Measurements from ENCODE around the gene RPL38. TPM values are rescaled to one million over a fixed set of nuclear protein-coding genes. Genes with fewer than 3 reads are reported as not detected.

RPL38 gene
- total RNA-seq, 1 experiment from 2014 or later = 3,689 TPM

- TF ChIP-seq CTCF (conservative IDR thresholded peaks at IDR 0.05; ENCODE audit: low read depth, low read length) (no peak), EZH2phosphoT487 (IDR thresholded peaks at IDR 0.05; ENCODE audit: borderline replicate concordance, low read length) (no peak), EZH2 (IDR thresholded peaks at IDR 0.05; ENCODE audit: low read length, unreplicated experiment) (no peak)
- ChIA-PET POLR2A (ENCODE audit: unreplicated experiment) (no interaction called here), CTCF (no interaction called here)
- no peaks in the 10 kb centered on the region for H3K27me3 ChIP-seq (ENCODE audit: low read length)
- H3K9me3 ChIP-seq (ENCODE audit: low read length) = no peaks in the 10 kb centered on the region
- H3K9ac ChIP-seq (ENCODE audit: low read length) = no peak overlapping the region
- no peak overlapping the region for H2AFZ ChIP-seq (ENCODE audit: low read length)
- H3K79me2 ChIP-seq (ENCODE audit: low read length) = no peaks in the 10 kb centered on the region
- ATAC-seq (no peak), DNase-seq (no peak)
- H3K4me3 ChIP-seq (ENCODE audit: low read length) = no peak overlapping the region
- no peak overlapping the region for H3K27ac ChIP-seq (ENCODE audit: low read length)
- H3K9me2 ChIP-seq (replicated peaks; ENCODE audit: low read length) = no peaks in the 10 kb centered on the region
- no peaks in the 10 kb centered on the region for H3K36me3 ChIP-seq (ENCODE audit: low read depth, low read length)
- H3F3A ChIP-seq (ENCODE audit: low read length, unreplicated experiment) = no peaks in the 10 kb centered on the region
- no peaks in the 10 kb centered on the region for H3K4me1 ChIP-seq (ENCODE audit: insufficient read depth, low read length)
- H4K20me1 ChIP-seq (ENCODE audit: low read length) = no peaks in the 10 kb centered on the region
- intact Hi-C loops (cut with micrococcal nuclease) = no loop called here
- no TSS peak for BruUV-seq (replicated peaks)
- H3K4me2 ChIP-seq (ENCODE audit: low read length) = no peak overlapping the region
These were observed 47.6 kb downstream of the RPL38 start for GRCh38 chr17:74251051-74251450.

GRCh38 chr17:74251569-74251968, 48.1 kb downstream of the RPL38 start:
- H3K9me3 ChIP-seq (ENCODE audit: low read length) = no peaks in the 10 kb centered on the region
- H4K20me1 ChIP-seq (ENCODE audit: low read length) = no peaks in the 10 kb centered on the region
- H3F3A ChIP-seq (ENCODE audit: low read length, unreplicated experiment) = no peaks in the 10 kb centered on the region
- ATAC-seq = no peak
- no peak for DNase-seq
- no TSS peak for BruUV-seq (replicated peaks)
- no peaks in the 10 kb centered on the region for H3K27me3 ChIP-seq (ENCODE audit: low read length)
- no peak overlapping the region for H3K4me3 ChIP-seq (ENCODE audit: low read length)
- H3K9me2 ChIP-seq (replicated peaks; ENCODE audit: low read length) = no peaks in the 10 kb centered on the region
- H3K79me2 ChIP-seq (ENCODE audit: low read length) = no peaks in the 10 kb centered on the region
- H3K4me2 ChIP-seq (ENCODE audit: low read length) = no peak overlapping the region
- H3K4me1 ChIP-seq (ENCODE audit: insufficient read depth, low read length) = no peaks in the 10 kb centered on the region
- H3K9ac ChIP-seq (ENCODE audit: low read length) = no peak overlapping the region
- TF ChIP-seq CTCF (conservative IDR thresholded peaks at IDR 0.05; ENCODE audit: low read depth, low read length) = no peak
- no peak for TF ChIP-seq EZH2 (IDR thresholded peaks at IDR 0.05; ENCODE audit: low read length, unreplicated experiment)
- TF ChIP-seq EZH2phosphoT487 (IDR thresholded peaks at IDR 0.05; ENCODE audit: borderline replicate concordance, low read length) = no peak
- no peak overlapping the region for H3K27ac ChIP-seq (ENCODE audit: low read length)
- no peaks in the 10 kb centered on the region for H3K36me3 ChIP-seq (ENCODE audit: low read depth, low read length)
- CTCF ChIA-PET = no interaction called here
- H2AFZ ChIP-seq (ENCODE audit: low read length) = no peak overlapping the region
- intact Hi-C loops (cut with micrococcal nuclease) = no loop called here
- POLR2A ChIA-PET (ENCODE audit: unreplicated experiment) = no interaction called here

- ChIA-PET POLR2A (ENCODE audit: unreplicated experiment) (no interaction called here), CTCF (no interaction called here)
- BruUV-seq (replicated peaks) = no TSS peak
- no peaks in the 10 kb centered on the region for H3K4me1 ChIP-seq (ENCODE audit: insufficient read depth, low read length)
- TF ChIP-seq EZH2phosphoT487 (IDR thresholded peaks at IDR 0.05; ENCODE audit: borderline replicate concordance, low read length) = no peak
- TF ChIP-seq EZH2 (IDR thresholded peaks at IDR 0.05; ENCODE audit: low read length, unreplicated experiment) = no peak
- no peak for TF ChIP-seq CTCF (conservative IDR thresholded peaks at IDR 0.05; ENCODE audit: low read depth, low read length)
- H3K4me2 ChIP-seq (ENCODE audit: low read length) = no peak overlapping the region
- H4K20me1 ChIP-seq (ENCODE audit: low read length) = no peaks in the 10 kb centered on the region
- no peaks in the 10 kb centered on the region for H3K36me3 ChIP-seq (ENCODE audit: low read depth, low read length)
- H3K27ac ChIP-seq (ENCODE audit: low read length) = no peak overlapping the region
- intact Hi-C loops (cut with micrococcal nuclease) = no loop called here
- no peak overlapping the region for H3K9ac ChIP-seq (ENCODE audit: low read length)
- H3K4me3 ChIP-seq (ENCODE audit: low read length) = no peak overlapping the region
- ATAC-seq = no peak; the same call in 1 of the 2 replicates
- no peaks in the 10 kb centered on the region for H3F3A ChIP-seq (ENCODE audit: low read length, unreplicated experiment)
- H3K27me3 ChIP-seq (ENCODE audit: low read length) = no peaks in the 10 kb centered on the region
- H3K9me3 ChIP-seq (ENCODE audit: low read length) = no peaks in the 10 kb centered on the region
- H3K9me2 ChIP-seq (replicated peaks; ENCODE audit: low read length) = no peaks in the 10 kb centered on the region
- DNase-seq = no peak
- H2AFZ ChIP-seq (ENCODE audit: low read length) = no peak overlapping the region
- H3K79me2 ChIP-seq (ENCODE audit: low read length) = no peaks in the 10 kb centered on the region
These were observed 48.7 kb downstream of the RPL38 start for GRCh38 chr17:74252211-74252610.
